Liver (tissue), 9 donors: ENCODE data around the gene VWA2. TPM values are rescaled to one million over a fixed set of nuclear protein-coding genes. Genes with fewer than 3 reads are reported as not detected.

Experiments
- DNase-seq: peaks from one replicate; pipeline ENCODE4 v3.0.0-alpha.2; 2017; ENCODE audit warnings: low spot score
- H3K27ac ChIP-seq, 2 donors: one replicate each; pipeline ENCODE4 v1.7.0; 2013; ENCODE audit warnings: inconsistent platforms in 2 of 2, low read length in 2 of 2, control low read depth in 1 of 2, low read depth in 1 of 2, mild to moderate bottlenecking in 1 of 2
- H3K27me3 ChIP-seq, 4 donors: one replicate each; pipeline versions ENCODE4 v1.6.1 to v1.7.0; 2013; ENCODE audit warnings: low read length in 3 of 4, inconsistent platforms in 1 of 4, mild to moderate bottlenecking in 1 of 4, moderate library complexity in 1 of 4; ENCODE audit not compliant: control insufficient read depth in 4 of 4, insufficient read depth in 4 of 4
- H3K36me3 ChIP-seq, 4 donors: one replicate each; pipeline versions ENCODE4 v1.6.1 to v1.7.0; 2013; ENCODE audit warnings: low read length in 3 of 4, mild to moderate bottlenecking in 3 of 4, low read depth in 1 of 4, moderate library complexity in 1 of 4; ENCODE audit not compliant: control insufficient read depth in 4 of 4, insufficient read depth in 3 of 4
- H3K4me1 ChIP-seq, 4 donors: one replicate each; pipeline versions ENCODE4 v1.6.1 to v1.7.0; 2013; ENCODE audit warnings: low read length in 3 of 4, mild to moderate bottlenecking in 3 of 4, moderate library complexity in 1 of 4; ENCODE audit not compliant: control insufficient read depth in 4 of 4, insufficient read depth in 4 of 4
- H3K4me3 ChIP-seq, 3 donors: one replicate each; pipeline versions ENCODE4 v1.6.1 to v1.7.0; 2013; ENCODE audit warnings: low read length in 3 of 3, control low read depth in 1 of 3, low read depth in 1 of 3, mild to moderate bottlenecking in 1 of 3
- H3K9ac ChIP-seq, 2 donors: one replicate each; pipeline ENCODE4 v1.7.0; 2013; ENCODE audit warnings: low read length in 2 of 2, mild to moderate bottlenecking in 2 of 2, moderate library complexity in 2 of 2, control low read depth in 1 of 2, low read depth in 1 of 2
- H3K9me3 ChIP-seq, 4 donors: one replicate each; pipeline versions ENCODE4 v1.6.1 to v1.7.0; 2013; ENCODE audit warnings: low read length in 3 of 4; ENCODE audit not compliant: control insufficient read depth in 4 of 4
- CTCF ChIP-seq: fragments of 150-350 bp; IDR thresholded peaks from 2 replicates; pipeline ENCODE4 v1.5.1; 2017; ENCODE audit warnings: improper control_type of control experiment, low read depth, low read length; ENCODE audit not compliant: missing input control
- EGR1 ChIP-seq, 2 donors: IDR thresholded peaks; 2 replicates each; pipeline ENCODE4 v1.6.1; 2016 to 2018; ENCODE audit warnings: antibody characterized with exemption in 2 of 2, low read depth in 2 of 2
- FOXA1 ChIP-seq: IDR thresholded peaks from 2 replicates; pipeline ENCODE4 v1.6.1; 2016; ENCODE audit warnings: antibody characterized with exemption
- FOXA2 ChIP-seq: IDR thresholded peaks from 2 replicates; pipeline ENCODE4 v1.6.1; 2016; ENCODE audit warnings: antibody characterized with exemption
- GABPA ChIP-seq, 2 donors: IDR thresholded peaks in 1 of 2; conservative IDR thresholded peaks in 1 of 2; 2 replicates each; pipeline ENCODE4 v1.6.1; 2016; ENCODE audit warnings: antibody characterized with exemption in 2 of 2, mild to moderate bottlenecking in 1 of 2, moderate library complexity in 1 of 2
- HNF4A ChIP-seq, 2 donors: conservative IDR thresholded peaks; 2 replicates each; pipeline ENCODE4 v1.6.1; 2016; ENCODE audit warnings: antibody characterized with exemption in 2 of 2, mild to moderate bottlenecking in 2 of 2
- HNF4G ChIP-seq: IDR thresholded peaks from 2 replicates; pipeline ENCODE4 v1.6.1; 2016; ENCODE audit warnings: antibody characterized with exemption
- JUND ChIP-seq, 2 donors: IDR thresholded peaks; 2 replicates each; pipeline ENCODE4 v1.6.1; 2016; ENCODE audit warnings: antibody characterized with exemption in 2 of 2
- MAX ChIP-seq: IDR thresholded peaks from 2 replicates; pipeline ENCODE4 v1.6.1; 2016; ENCODE audit warnings: antibody characterized with exemption
- NR2F2 ChIP-seq: IDR thresholded peaks from 2 replicates; pipeline ENCODE4 v1.6.1; 2016; ENCODE audit warnings: antibody characterized with exemption
- RAD21 ChIP-seq, 2 donors: IDR thresholded peaks; 2 replicates each; pipeline ENCODE4 v1.6.1; 2016; ENCODE audit warnings: antibody characterized with exemption in 2 of 2, mild to moderate bottlenecking in 2 of 2
- RXRA ChIP-seq, 2 donors: IDR thresholded peaks; 2 replicates each; pipeline ENCODE4 v1.6.1; 2017 to 2018; ENCODE audit warnings: antibody characterized with exemption in 2 of 2, mild to moderate bottlenecking in 1 of 2
- SP1 ChIP-seq: IDR thresholded peaks from 2 replicates; pipeline ENCODE4 v1.6.1; 2018; ENCODE audit warnings: antibody characterized with exemption, mild to moderate bottlenecking
- TAF1 ChIP-seq: conservative IDR thresholded peaks from 2 replicates; pipeline ENCODE4 v1.6.1; 2016; ENCODE audit warnings: antibody characterized with exemption, mild to moderate bottlenecking
- YY1 ChIP-seq: IDR thresholded peaks from 2 replicates; pipeline ENCODE4 v1.6.1; 2016; ENCODE audit warnings: antibody characterized with exemption, mild to moderate bottlenecking
- ZBTB33 ChIP-seq: IDR thresholded peaks from 2 replicates; pipeline ENCODE4 v1.6.1; 2016; ENCODE audit warnings: antibody characterized with exemption
- WGBS: extraction: QIAGEN DNeasy Blood & Tissue Kit; methylation state at CpG from one replicate; pipeline ENCODE4 v1.1.7; 2013; 5-methylcytosine and 5-hydroxymethylcytosine counted together
- polyA plus RNA-seq, 2 donors: library from polyadenylated mRNA; stranded (reverse) in 1 of 2; unstranded in 1 of 2; fragments of 200-250 nt in 1 of 2; fragments of >200 nt in 1 of 2; fragmentation: Nextera tagmentation in 1 of 2; extraction: Ambion mirVana in 1 of 2; gene quantifications; one replicate each; pipeline versions ENCODE4 v1.2.1 to v1.2.3, GENCODE V29; 2013 to 2015
- total RNA-seq, 2 donors: library from RNA; depleted of rRNA; stranded (reverse); fragments of >200 nt; gene quantifications; one replicate each; pipeline ENCODE4 v1.2.3, GENCODE V29; 2014
- TF ChIP-seq, protein P1 (sequence below): IDR thresholded peaks from 2 replicates; pipeline ENCODE4 v1.6.1; 2016; ENCODE audit warnings: antibody characterized with exemption, mild to moderate bottlenecking
- TF ChIP-seq, protein P2 (sequence below): IDR thresholded peaks from 2 replicates; pipeline ENCODE4 v1.6.1; 2016; ENCODE audit warnings: antibody characterized with exemption
- donor health status: healthy.
- donor health status: healthy.
- donor health status: healthy.
- donor health status: healthy.
- donor health status: healthy.

VWA2 gene
- total and polyA plus RNA-seq, 4 donors = 0.05 to 0.25 TPM; not detected in 2

DNA sequence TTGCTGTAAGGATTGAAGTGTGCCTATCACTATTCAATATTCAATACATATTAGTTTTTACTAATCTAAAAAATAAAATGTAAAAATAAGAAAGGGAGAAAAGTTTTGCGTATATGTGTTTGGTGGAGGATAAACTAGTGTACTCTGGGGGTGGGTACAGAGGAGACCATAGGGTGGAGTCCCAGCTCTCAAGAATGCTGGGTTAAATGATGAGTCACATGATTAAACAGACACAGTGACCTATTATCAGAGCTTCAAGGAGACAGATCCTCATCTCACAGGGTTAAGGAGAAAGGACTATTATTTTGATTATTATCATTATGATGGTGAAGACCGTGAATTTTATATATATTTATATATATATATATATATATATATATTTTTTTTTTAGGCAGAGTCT, 87.7 kb downstream of the VWA2 start (continued):
- TF ChIP-seq, protein P1, sequence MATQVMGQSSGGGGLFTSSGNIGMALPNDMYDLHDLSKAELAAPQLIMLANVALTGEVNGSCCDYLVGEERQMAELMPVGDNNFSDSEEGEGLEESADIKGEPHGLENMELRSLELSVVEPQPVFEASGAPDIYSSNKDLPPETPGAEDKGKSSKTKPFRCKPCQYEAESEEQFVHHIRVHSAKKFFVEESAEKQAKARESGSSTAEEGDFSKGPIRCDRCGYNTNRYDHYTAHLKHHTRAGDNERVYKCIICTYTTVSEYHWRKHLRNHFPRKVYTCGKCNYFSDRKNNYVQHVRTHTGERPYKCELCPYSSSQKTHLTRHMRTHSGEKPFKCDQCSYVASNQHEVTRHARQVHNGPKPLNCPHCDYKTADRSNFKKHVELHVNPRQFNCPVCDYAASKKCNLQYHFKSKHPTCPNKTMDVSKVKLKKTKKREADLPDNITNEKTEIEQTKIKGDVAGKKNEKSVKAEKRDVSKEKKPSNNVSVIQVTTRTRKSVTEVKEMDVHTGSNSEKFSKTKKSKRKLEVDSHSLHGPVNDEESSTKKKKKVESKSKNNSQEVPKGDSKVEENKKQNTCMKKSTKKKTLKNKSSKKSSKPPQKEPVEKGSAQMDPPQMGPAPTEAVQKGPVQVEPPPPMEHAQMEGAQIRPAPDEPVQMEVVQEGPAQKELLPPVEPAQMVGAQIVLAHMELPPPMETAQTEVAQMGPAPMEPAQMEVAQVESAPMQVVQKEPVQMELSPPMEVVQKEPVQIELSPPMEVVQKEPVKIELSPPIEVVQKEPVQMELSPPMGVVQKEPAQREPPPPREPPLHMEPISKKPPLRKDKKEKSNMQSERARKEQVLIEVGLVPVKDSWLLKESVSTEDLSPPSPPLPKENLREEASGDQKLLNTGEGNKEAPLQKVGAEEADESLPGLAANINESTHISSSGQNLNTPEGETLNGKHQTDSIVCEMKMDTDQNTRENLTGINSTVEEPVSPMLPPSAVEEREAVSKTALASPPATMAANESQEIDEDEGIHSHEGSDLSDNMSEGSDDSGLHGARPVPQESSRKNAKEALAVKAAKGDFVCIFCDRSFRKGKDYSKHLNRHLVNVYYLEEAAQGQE = no peak

GRCh38 chr10:114327537-114328440, 88.7 kb downstream of the VWA2 start:
- no peak for DNase-seq
- TF ChIP-seq, protein P2, sequence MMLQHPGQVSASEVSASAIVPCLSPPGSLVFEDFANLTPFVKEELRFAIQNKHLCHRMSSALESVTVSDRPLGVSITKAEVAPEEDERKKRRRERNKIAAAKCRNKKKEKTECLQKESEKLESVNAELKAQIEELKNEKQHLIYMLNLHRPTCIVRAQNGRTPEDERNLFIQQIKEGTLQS = no peak
- TF ChIP-seq CTCF = no peak
- TF ChIP-seq SP1 = no peak
- no peak for TF ChIP-seq RAD21 (IDR thresholded peaks at IDR 0.05)
- TF ChIP-seq, protein P1 = no peak
- no peak for TF ChIP-seq MAX
- no peak for TF ChIP-seq HNF4A (conservative IDR thresholded peaks at IDR 0.05)
- TF ChIP-seq HNF4G = no peak
- no peak for TF ChIP-seq RXRA (IDR thresholded peaks at IDR 0.05)
- TF ChIP-seq FOXA1 = no peak
- TF ChIP-seq YY1 = no peak
- no peak for TF ChIP-seq TAF1
- no peak for TF ChIP-seq NR2F2
- no peak for TF ChIP-seq ZBTB33
- no peak for TF ChIP-seq JUND (IDR thresholded peaks at IDR 0.05)
- no peak for TF ChIP-seq FOXA2
- TF ChIP-seq GABPA (IDR thresholded peaks at IDR 0.05 in 1 of 2, conservative IDR thresholded peaks at IDR 0.05 in 1 of 2) = no peak
- no peak for TF ChIP-seq EGR1 (IDR thresholded peaks at IDR 0.05; ENCODE audit: low read depth in 2 of 2)
- no peak overlapping the region for H3K27ac ChIP-seq

More at GRCh38 chr10:114327537-114328440, 88.7 kb downstream of the VWA2 start:
- Histone ChIP-seq H3K4me3 (no peak overlapping the region), H3K9ac (no peak overlapping the region), H3K9me3 (no peaks in the 10 kb centered on the region), H3K4me1 (no peaks in the 10 kb centered on the region), H3K36me3 (no peaks in the 10 kb centered on the region), H3K27me3 (no peaks in the 10 kb centered on the region)
- WGBS = 90% methylated on average over 15 of the region's 15 CpGs
